GM19397 (cell line): Measurements from ENCODE around the gene NRK.
"Not testable (repeated sequence)": the region's sequence is repeated elsewhere in the genome, so short reads cannot be mapped to it uniquely, and the experiment has no call there.

Experiments used
- ATAC-seq: cut with Tn5 transposase; IDR thresholded peaks from one replicate; pipeline ENCODE4 v1.9.1; 2021; ENCODE audit warnings: mild to moderate bottlenecking, moderate library complexity; ENCODE audit not compliant: unreplicated experiment

Gene NRK

GRCh38 chrX:105876658-105877057, 54.3 kb downstream of the NRK start:
- no peak for ATAC-seq

GRCh38 chrX:105880491-105880890, 58.2 kb downstream of the NRK start:
- ATAC-seq = no peak

GRCh38 chrX:105882581-105883275, 60.4 kb downstream of the NRK start:
- ATAC-seq = no peak

- ATAC-seq = no peak
These were observed 72.4 kb downstream of the NRK start for GRCh38 chrX:105894721-105895120.

- no peak for ATAC-seq
These were observed 87.2 kb downstream of the NRK start for GRCh38 chrX:105909576-105909975.

GRCh38 chrX:105910563-105911105, 88.3 kb downstream of the NRK start:
- no peak for ATAC-seq

- no peak for ATAC-seq
These were observed 122.9 kb downstream of the NRK start for GRCh38 chrX:105945266-105945665.

- ATAC-seq = no peak
These were observed 147.1 kb downstream of the NRK start for GRCh38 chrX:105969487-105969886.

- no peak for ATAC-seq
These were observed 150.5 kb downstream of the NRK start for GRCh38 chrX:105972690-105973386.

GRCh38 chrX:105973387-105973739, 151.0 kb downstream of the NRK start:
- ATAC-seq = no peak

- ATAC-seq = no peak
These were observed 153.0 kb downstream of the NRK start for GRCh38 chrX:105975382-105975781.

GRCh38 chrX:105981772-105982485, 159.6 kb downstream of the NRK start:
- ATAC-seq = no peak

- ATAC-seq = not testable (repeated sequence)
These were observed 166.1 kb downstream of the NRK start for GRCh38 chrX:105988487-105988886.

- ATAC-seq = no peak
These were observed 177.0 kb downstream of the NRK start for GRCh38 chrX:105999294-105999693.

- ATAC-seq = no peak
These were observed 177.9 kb downstream of the NRK start for GRCh38 chrX:106000203-106000602.

GRCh38 chrX:106000609-106001008, 178.3 kb downstream of the NRK start:
- ATAC-seq = not testable (repeated sequence)

- no peak for ATAC-seq
These were observed 183.3 kb downstream of the NRK start for GRCh38 chrX:106005684-106006083.

GRCh38 chrX:106007815-106008214, 185.5 kb downstream of the NRK start:
- ATAC-seq = no peak
